Esophagus squamous epithelium (tissue), 5 donors: ENCODE data around the gene ZFYVE26. TPM values are rescaled to one million over a fixed set of nuclear protein-coding genes. Genes with fewer than 3 reads are reported as not detected.
"Not testable (repeated sequence)": the region's sequence is repeated elsewhere in the genome, so short reads cannot be mapped to it uniquely, and the experiment has no call there.

ENCODE experiments used
- DNase-seq: peaks from one replicate; lab custom pipeline; 2025; lab: John Stamatoyannopoulos, UW
- H3K27ac ChIP-seq, 4 donors: fragments of 200-600 bp; sonication (generic); one replicate each; pipeline ENCODE4 v1.5.1; 2016 to 2019; ENCODE audit warnings: mild to moderate bottlenecking in 1 of 4
- H3K27me3 ChIP-seq, 4 donors: fragments of 200-600 bp; sonication (generic); 1 replicate in 3 of 4; 2 replicates in 1 of 4; pipeline versions ENCODE4 v1.5.1 to v1.6.0; 2017 to 2021; ENCODE audit warnings: antibody characterized with exemption in 1 of 4
- H3K36me3 ChIP-seq, 3 donors: fragments of 200-600 bp; sonication (generic); one replicate each; pipeline ENCODE4 v1.5.1; 2016 to 2019
- H3K4me1 ChIP-seq, 3 donors: fragments of 200-600 bp; sonication (generic); one replicate each; pipeline ENCODE4 v1.5.1; 2017 to 2019
- H3K4me3 ChIP-seq, 4 donors: fragments of 200-600 bp; sonication (generic); 1 replicate in 3 of 4; 2 replicates in 1 of 4; pipeline ENCODE4 v1.5.1; 2016 to 2019; ENCODE audit warnings: mild to moderate bottlenecking in 2 of 4, moderate library complexity in 1 of 4
- H3K9me3 ChIP-seq, 3 donors: fragments of 200-600 bp; sonication (generic); one replicate each; pipeline ENCODE4 v1.5.1; 2016 to 2019
- CTCF ChIP-seq, 6 experiments: fragments of 450-650 bp in 4 of 6; fragments of 200-600 bp in 2 of 6; sonication (generic) in 2 of 6; IDR thresholded peaks; one replicate each; pipeline ENCODE4 v1.5.1; 2016 to 2019; ENCODE audit warnings: antibody characterized with exemption in 6 of 6, mild to moderate bottlenecking in 4 of 6, moderate library complexity in 4 of 6
- POLR2A ChIP-seq, 4 donors: fragments of 450-650 bp; IDR thresholded peaks; one replicate each; pipeline ENCODE4 v1.6.1; 2017; ENCODE audit warnings: antibody characterized with exemption in 4 of 4, mild to moderate bottlenecking in 4 of 4, moderate library complexity in 3 of 4
- WGBS, 2 donors: methylation state at CpG; one replicate each; pipeline ENCODE4 v1.1.5; 2018; 5-methylcytosine and 5-hydroxymethylcytosine counted together
- intact Hi-C: fragments of 100-400 bp; cut with DNase I; formaldehyde crosslinking; loops from one replicate; pipeline ENCODE4 v1.15.0; 2022
- total RNA-seq, 4 donors: library from RNA; depleted of rRNA; stranded (reverse); fragments of >200 nt; gene quantifications; one replicate each; pipeline ENCODE4 v1.1.0, GENCODE V29; 2016
- donor health status: DM: yes; HTN: yes; CAD: no.

Gene ZFYVE26
- total RNA-seq, 4 donors from 2014 or later, result 11.8 to 22.3 (median 16.6) TPM

- H3K4me3 ChIP-seq, result no peak overlapping the region
- H3K27ac ChIP-seq, result no peak overlapping the region
- TF ChIP-seq POLR2A (IDR thresholded peaks at IDR 0.05) (no peak), CTCF (IDR thresholded peaks at IDR 0.05) (no peak)
- peaks cover 0 to 9% (median 0%) of the 10 kb centered on the region in 3 donors for H3K36me3 ChIP-seq
- H3K9me3 ChIP-seq, result no peaks in the 10 kb centered on the region
- peaks cover 0 to 29% (median 9%) of the 10 kb centered on the region in 3 donors for H3K4me1 ChIP-seq
- no peak for DNase-seq
- intact Hi-C loops, result no loop called here
- no peaks in the 10 kb centered on the region for H3K27me3 ChIP-seq
Observed at GRCh38 chr14:67821121-67821520, 4.7 kb upstream of the ZFYVE26 start.

- H3K36me3 ChIP-seq, result peaks cover 0 to 3% (median 0%) of the 10 kb centered on the region in 3 donors
- intact Hi-C loops, result no loop called here
- H3K27ac ChIP-seq, result peak overlapping the region in 2 of 4 donors; percentile 71 to 80
- WGBS, 2 donors, result 13 to 40% methylated on average over 13 of the region's 13 CpGs
- H3K4me3 ChIP-seq, result peak overlapping the region; percentile 67 to 81 (median 75)
- H3K4me1 ChIP-seq, result peaks cover 2 to 35% (median 13%) of the 10 kb centered on the region in 3 donors
- TF ChIP-seq CTCF (IDR thresholded peaks at IDR 0.05) (no peak), POLR2A (IDR thresholded peaks at IDR 0.05) (no peak)
- H3K9me3 ChIP-seq, result no peaks in the 10 kb centered on the region
- DNase-seq, result no peak
- H3K27me3 ChIP-seq, result no peaks in the 10 kb centered on the region
Observed at GRCh38 chr14:67820428-67820971, 4.1 kb upstream of the ZFYVE26 start.

DNA sequence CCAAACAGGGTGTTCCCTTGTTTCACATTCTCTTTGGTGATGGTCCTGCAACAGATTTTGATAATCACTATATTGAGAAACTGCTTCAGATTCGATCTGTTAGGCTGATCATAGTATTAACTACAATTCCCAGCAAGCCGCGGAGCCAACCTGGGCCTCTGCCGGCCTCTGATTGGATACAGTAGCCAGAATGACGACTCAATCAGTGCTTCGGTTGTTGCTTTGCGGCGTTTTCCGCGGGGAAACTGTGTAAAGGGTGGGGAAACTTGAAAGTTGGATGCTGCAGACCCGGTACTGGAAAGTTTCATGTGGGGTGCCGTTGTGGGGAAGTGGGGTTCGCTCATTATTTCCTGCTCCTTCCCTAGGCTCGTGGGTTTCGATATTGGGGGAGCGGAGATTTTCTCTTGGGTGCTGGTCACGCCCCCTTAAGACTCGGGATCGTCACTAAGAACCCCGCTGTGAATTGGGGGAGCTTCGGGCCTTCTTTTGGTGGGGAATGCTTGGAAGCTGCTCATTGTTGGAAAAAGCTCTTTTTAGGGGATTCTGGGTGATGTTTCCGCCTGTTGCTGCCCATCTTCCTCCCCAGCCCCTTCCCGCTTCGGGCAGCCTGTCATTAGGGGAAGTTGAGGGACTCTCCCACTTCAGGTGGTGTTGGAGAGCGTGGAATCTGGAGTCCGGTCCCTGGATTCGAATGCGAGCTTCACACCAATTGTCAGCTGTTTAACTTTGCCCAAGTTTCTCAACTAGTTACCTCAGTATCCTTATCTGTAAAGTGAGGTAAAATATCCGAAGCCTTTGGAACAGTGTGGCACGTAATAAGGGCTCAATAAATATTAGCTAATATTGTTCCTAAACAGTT is 3.4 kb upstream of the ZFYVE26 start, which contains the start of gene RAD51B:
Gene RAD51B, plus strand, starts transcription at position 217 of the 859 bp plus-strand sequence.
- Histone ChIP-seq H3K9me3 (no peaks in the 10 kb centered on the region), H3K36me3 (no peaks in the 10 kb centered on the region), H3K27me3 (no peaks in the 10 kb centered on the region), H3K27ac (peak within 1 kb of the TSS; percentile 53 to 80 (median 72)), H3K4me3 (peak within 1 kb of the TSS; percentile 67 to 81 (median 75)), H3K4me1 (peaks cover 5 to 42% (median 20%) of the 10 kb centered on the region in 3 donors)
- DNase-seq, result peak; percentile 44
- intact Hi-C loops, result no loop called here
- WGBS, 2 donors, result 1 to 2% methylated on average over 25 to 27 of the region's 30 CpGs
- TF ChIP-seq CTCF (IDR thresholded peaks at IDR 0.05), result no peak
- TF ChIP-seq POLR2A (IDR thresholded peaks at IDR 0.05), result no peak

DNA sequence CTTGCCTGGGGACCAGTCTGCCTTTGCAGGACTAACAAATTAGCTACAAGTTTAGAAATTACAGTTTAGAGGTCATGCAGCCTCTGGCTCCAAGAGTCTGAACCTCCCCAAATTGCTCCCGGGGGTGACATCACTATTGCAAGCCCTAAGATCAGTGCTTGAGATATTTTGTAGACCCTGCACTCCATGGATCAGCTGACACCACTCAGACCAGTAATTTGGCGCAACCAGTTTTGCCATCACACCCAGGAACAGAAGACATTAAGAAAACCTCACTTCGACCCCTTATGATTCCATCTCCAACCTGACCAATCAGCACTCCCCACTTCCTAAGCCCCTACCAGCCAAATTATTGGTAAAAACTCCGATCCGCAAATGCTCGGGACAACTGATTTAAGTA is 2.1 kb upstream of the ZFYVE26 start:
- H3K36me3 ChIP-seq, H3K27ac ChIP-seq, H3K4me3 ChIP-seq, DNase-seq, intact Hi-C loops, H3K27me3 ChIP-seq, H3K9me3 ChIP-seq: not testable (repeated sequence)
- WGBS, 2 donors, result 85 to 100% methylated on average over 5 to 6 of the region's 6 CpGs
- peaks cover 5 to 51% (median 22%) of the 10 kb centered on the region in 3 donors for H3K4me1 ChIP-seq

DNA sequence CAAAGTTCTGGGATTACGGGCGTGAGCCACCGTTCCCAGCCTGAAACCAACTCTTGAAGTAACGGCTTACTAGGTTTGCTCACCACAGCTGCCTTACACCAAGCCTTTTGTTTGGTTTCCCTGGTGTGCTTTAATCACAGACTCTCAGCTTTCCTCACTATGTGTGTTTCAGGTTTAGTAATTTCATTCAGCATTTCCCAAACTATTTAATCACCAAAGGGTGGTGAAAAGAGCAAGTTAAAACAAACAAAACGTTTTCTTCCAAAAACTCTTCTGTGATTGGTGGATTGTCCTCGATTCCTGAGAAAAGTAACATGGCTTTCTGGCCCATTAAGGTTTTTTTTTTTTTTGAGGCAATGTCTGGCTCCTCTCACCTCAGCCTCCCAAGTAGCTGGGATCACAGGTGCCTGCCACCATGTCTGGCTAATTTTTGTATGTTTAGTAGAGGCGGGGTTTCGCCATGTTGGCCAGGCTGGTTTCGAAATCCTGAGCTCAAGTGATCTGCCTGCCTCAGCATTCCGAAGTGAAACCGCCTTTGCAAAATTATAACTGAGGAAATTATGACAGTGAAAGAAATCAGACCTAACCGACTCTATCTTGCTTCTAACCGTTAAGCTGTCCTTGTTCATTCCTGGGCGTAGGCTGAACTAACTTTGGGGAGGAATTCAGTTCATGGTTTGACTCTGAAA is 1.5 kb upstream of the ZFYVE26 start:
- TF ChIP-seq POLR2A (IDR thresholded peaks at IDR 0.05) (no peak), CTCF (IDR thresholded peaks at IDR 0.05) (no peak)
- no peak overlapping the region for H3K4me3 ChIP-seq
- 82 to 86% methylated on average over 12 of the region's 14 CpGs for WGBS, 2 donors
- H3K9me3 ChIP-seq, result no peaks in the 10 kb centered on the region
- H3K27ac ChIP-seq, result no peak overlapping the region
- no peaks in the 10 kb centered on the region for H3K27me3 ChIP-seq
- peaks cover 0 to 16% (median under 1%) of the 10 kb centered on the region in 3 donors for H3K36me3 ChIP-seq
- peaks cover 5 to 51% (median 22%) of the 10 kb centered on the region in 3 donors for H3K4me1 ChIP-seq
- no peak for DNase-seq
- intact Hi-C loops, result no loop called here
